ENCODE measurements around the gene RELCH.

The RELCH gene

GRCh38 chr18:62284637-62285036 is 97.6 kb downstream of the RELCH start:
- no peak for DNase-seq
- H3K4me1 ChIP-seq: no peaks in the 10 kb centered on the region
- no peak overlapping the region for H3K4me3 ChIP-seq (ENCODE audit: low read depth, low read length)
- no peaks in the 10 kb centered on the region for H3K36me3 ChIP-seq
- no peak for TF ChIP-seq CTCF (IDR thresholded peaks at IDR 0.05; ENCODE audit: low read depth, low read length)
- no peaks in the 10 kb centered on the region for H3K9me3 ChIP-seq
- H3K27me3 ChIP-seq: no peaks in the 10 kb centered on the region

DNA sequence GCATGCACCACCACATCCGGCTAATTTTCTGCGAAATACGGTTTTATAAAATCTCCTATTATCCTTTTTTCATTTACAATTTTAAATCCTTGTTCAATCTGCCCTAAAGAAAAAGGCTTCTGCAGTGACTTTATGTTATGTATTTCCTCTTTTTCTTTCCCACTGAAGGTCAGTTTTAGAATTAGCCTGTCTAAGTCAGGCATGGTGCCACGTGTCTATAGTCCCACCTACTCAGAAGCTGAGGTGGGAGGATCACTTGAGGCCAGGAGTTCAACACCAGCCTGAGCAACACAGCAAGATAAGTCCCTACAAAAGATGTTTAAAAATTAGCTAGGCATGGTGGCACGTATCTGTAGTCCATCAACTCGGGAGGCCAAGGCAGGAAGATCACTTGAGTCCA is 98.2 kb downstream of the RELCH start:
- Histone ChIP-seq H3K27me3 (no peaks in the 10 kb centered on the region), H3K4me3 (ENCODE audit: low read depth, low read length) (no peak overlapping the region), H3K4me1 (no peaks in the 10 kb centered on the region), H3K9me3 (no peaks in the 10 kb centered on the region), H3K36me3 (no peaks in the 10 kb centered on the region)
- TF ChIP-seq CTCF (IDR thresholded peaks at IDR 0.05; ENCODE audit: low read depth, low read length): no peak
- no peak for DNase-seq

DNA sequence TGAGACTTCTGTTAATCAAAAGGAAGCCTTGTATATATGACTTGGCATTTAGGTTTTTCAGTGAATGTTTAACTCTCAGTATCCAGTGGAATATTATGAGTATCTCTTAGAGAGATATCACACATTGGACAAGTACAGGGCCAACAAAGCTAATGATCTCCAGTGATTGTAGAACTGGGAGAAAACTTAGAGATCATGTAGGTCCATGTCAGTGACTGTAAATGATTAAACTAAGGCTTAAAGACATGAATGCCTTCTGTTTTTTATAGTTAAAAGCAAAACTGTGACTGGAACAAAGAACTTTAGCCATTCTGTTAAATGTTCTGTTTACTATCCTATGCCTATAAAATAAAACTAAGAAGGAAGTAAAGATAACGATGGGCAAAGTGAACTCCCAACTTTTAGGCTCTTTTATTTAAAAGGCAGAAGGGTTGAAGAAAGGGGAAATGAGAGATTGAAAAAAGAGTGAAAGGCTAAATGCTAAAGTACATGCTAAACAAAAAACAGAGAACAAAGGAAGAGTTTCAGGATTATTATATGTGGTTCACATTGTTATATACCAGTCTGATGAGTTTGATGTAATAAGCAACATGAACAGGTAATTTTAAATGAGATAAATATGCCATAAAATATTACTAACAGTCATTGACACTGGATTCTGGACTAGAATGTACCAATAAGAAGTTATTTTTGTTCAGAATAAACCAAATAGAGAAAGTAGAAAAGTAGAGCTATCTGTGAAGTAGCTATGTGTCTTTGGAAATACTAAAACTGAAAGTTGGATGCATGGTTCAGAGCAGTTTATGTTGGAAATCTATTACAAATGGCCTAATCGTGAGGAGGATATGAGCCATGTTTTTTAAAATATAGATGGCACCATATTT is 101.0 kb downstream of the RELCH start:
- no peak for DNase-seq
- Histone ChIP-seq H3K27me3 (no peaks in the 10 kb centered on the region), H3K9me3 (no peaks in the 10 kb centered on the region), H3K4me3 (ENCODE audit: low read depth, low read length) (no peak overlapping the region), H3K4me1 (no peaks in the 10 kb centered on the region), H3K36me3 (no peaks in the 10 kb centered on the region)
- TF ChIP-seq CTCF (IDR thresholded peaks at IDR 0.05; ENCODE audit: low read depth, low read length): no peak

DNA sequence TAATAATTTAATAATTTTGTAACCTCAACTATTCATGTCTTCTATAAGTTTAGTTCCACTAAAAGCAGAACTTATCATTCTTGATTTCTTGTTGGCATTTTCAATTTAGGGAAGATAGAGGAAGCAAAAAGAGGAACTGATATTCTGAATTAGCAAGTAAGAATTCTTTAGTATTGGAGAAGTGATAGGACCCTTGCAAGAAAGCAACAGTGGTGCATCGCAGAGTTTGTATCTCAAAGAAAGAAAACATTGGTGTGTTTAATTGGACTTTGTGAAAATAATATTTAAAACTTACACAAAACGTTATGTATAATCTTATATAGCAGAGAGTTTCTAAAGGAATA is 101.6 kb downstream of the RELCH start:
- no peak for TF ChIP-seq CTCF (IDR thresholded peaks at IDR 0.05; ENCODE audit: low read depth, low read length)
- H3K4me3 ChIP-seq (ENCODE audit: low read depth, low read length): no peak overlapping the region
- H3K9me3 ChIP-seq: no peaks in the 10 kb centered on the region
- H3K4me1 ChIP-seq: no peaks in the 10 kb centered on the region
- no peak for DNase-seq
- no peaks in the 10 kb centered on the region for H3K36me3 ChIP-seq
- H3K27me3 ChIP-seq: no peaks in the 10 kb centered on the region

DNA sequence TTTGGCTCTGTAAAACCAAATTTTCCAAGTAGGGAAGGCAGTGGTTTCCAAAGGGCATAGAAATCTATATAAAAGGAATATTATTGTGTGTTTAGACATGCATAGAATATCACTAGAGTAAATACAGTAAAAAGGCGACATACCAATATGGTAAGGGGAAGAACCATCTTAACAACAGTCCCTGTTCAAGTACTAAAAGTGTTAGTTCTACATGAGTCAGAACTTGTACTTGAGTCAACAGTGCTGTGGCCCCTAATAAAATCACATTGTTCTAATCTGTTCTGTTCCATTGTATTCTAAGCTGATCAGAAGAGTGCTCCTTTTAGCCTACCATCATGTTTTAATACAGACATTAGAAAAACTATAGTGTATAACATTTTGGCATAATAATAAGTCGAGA is 102.0 kb downstream of the RELCH start:
- no peaks in the 10 kb centered on the region for H3K27me3 ChIP-seq
- H3K9me3 ChIP-seq: no peaks in the 10 kb centered on the region
- H3K4me1 ChIP-seq: no peaks in the 10 kb centered on the region
- TF ChIP-seq CTCF (IDR thresholded peaks at IDR 0.05; ENCODE audit: low read depth, low read length): no peak
- H3K36me3 ChIP-seq: no peaks in the 10 kb centered on the region
- no peak overlapping the region for H3K4me3 ChIP-seq (ENCODE audit: low read depth, low read length)
- DNase-seq: no peak

GRCh38 chr18:62294073-62294472 is 107.0 kb downstream of the RELCH start:
- Histone ChIP-seq H3K9me3 (no peaks in the 10 kb centered on the region), H3K36me3 (no peaks in the 10 kb centered on the region)
- TF ChIP-seq CTCF (IDR thresholded peaks at IDR 0.05; ENCODE audit: low read depth, low read length): no peak

More at GRCh38 chr18:62294073-62294472, 107.0 kb downstream of the RELCH start:
- no peaks in the 10 kb centered on the region for H3K4me1 ChIP-seq
- H3K27me3 ChIP-seq: no peaks in the 10 kb centered on the region
- no peak overlapping the region for H3K4me3 ChIP-seq (ENCODE audit: low read depth, low read length)
- no peak for DNase-seq

Data from BE2C (cell line).